ENCODE results near the gene STOML2. TPM values are rescaled to one million over a fixed set of nuclear protein-coding genes. Genes with fewer than 3 reads are reported as not detected.

Gene STOML2
- total and polyA plus RNA-seq, 4 donors, result 61.2 to 102 (median 76.2) TPM

- no peak for DNase-seq (ENCODE audit: low read depth in 4 of 6, low spot score in 6 of 6)
- Histone ChIP-seq H3K27me3 (ENCODE audit: control insufficient read depth, insufficient read depth, low read length) (no peaks in the 10 kb centered on the region), H3K9me3 (ENCODE audit: control insufficient read depth, insufficient read depth, low read length) (no peaks in the 10 kb centered on the region), H3K4me1 (ENCODE audit: control insufficient read depth, insufficient read depth, low read length) (peaks cover 13% of the 10 kb centered on the region), H3K4me3 (ENCODE audit: low read depth, low read length) (no peak overlapping the region), H3K36me3 (ENCODE audit: control insufficient read depth, insufficient read depth, low read length) (peaks cover 70% of the 10 kb centered on the region), H3K27ac (ENCODE audit: low read depth, low read length) (no peak overlapping the region)
- 97% methylated on average over 17 of the region's 17 CpGs for WGBS (ENCODE audit: insufficient coverage)
These were observed 11.4 kb downstream of the STOML2 start for GRCh38 chr9:35091536-35091935.

- H3K4me1 ChIP-seq (ENCODE audit: control insufficient read depth, insufficient read depth, low read length), result no peaks in the 10 kb centered on the region
- 91% methylated on average over 2 of the region's 2 CpGs for WGBS (ENCODE audit: insufficient coverage)
- no peak overlapping the region for H3K27ac ChIP-seq (ENCODE audit: low read depth, low read length)
- peaks cover 62% of the 10 kb centered on the region for H3K36me3 ChIP-seq (ENCODE audit: control insufficient read depth, insufficient read depth, low read length)
- H3K27me3 ChIP-seq (ENCODE audit: control insufficient read depth, insufficient read depth, low read length), result no peaks in the 10 kb centered on the region
- H3K9me3 ChIP-seq (ENCODE audit: control insufficient read depth, insufficient read depth, low read length), result no peaks in the 10 kb centered on the region
- no peak for DNase-seq (ENCODE audit: low read depth in 4 of 6, low spot score in 6 of 6)
- H3K4me3 ChIP-seq (ENCODE audit: low read depth, low read length), result no peak overlapping the region
These were observed 13.5 kb downstream of the STOML2 start for GRCh38 chr9:35089434-35089833.

- WGBS (ENCODE audit: insufficient coverage), result no CpG with 5 or more reads among the region's 2 CpGs
- H3K4me1 ChIP-seq (ENCODE audit: control insufficient read depth, insufficient read depth, low read length), result peaks cover 3% of the 10 kb centered on the region
- H3K9me3 ChIP-seq (ENCODE audit: control insufficient read depth, insufficient read depth, low read length), result no peaks in the 10 kb centered on the region
- no peak overlapping the region for H3K27ac ChIP-seq (ENCODE audit: low read depth, low read length)
- H3K4me3 ChIP-seq (ENCODE audit: low read depth, low read length), result no peak overlapping the region
- H3K27me3 ChIP-seq (ENCODE audit: control insufficient read depth, insufficient read depth, low read length), result no peaks in the 10 kb centered on the region
- DNase-seq (ENCODE audit: low read depth in 4 of 6, low spot score in 6 of 6), result no peak
- peaks cover 21% of the 10 kb centered on the region for H3K36me3 ChIP-seq (ENCODE audit: control insufficient read depth, insufficient read depth, low read length)
These were observed 17.9 kb downstream of the STOML2 start for GRCh38 chr9:35085078-35085477.

- H3K36me3 ChIP-seq (ENCODE audit: control insufficient read depth, insufficient read depth, low read length), result peaks cover 29% of the 10 kb centered on the region
- no peaks in the 10 kb centered on the region for H3K27me3 ChIP-seq (ENCODE audit: control insufficient read depth, insufficient read depth, low read length)
- no peaks in the 10 kb centered on the region for H3K9me3 ChIP-seq (ENCODE audit: control insufficient read depth, insufficient read depth, low read length)
- DNase-seq (ENCODE audit: low read depth in 4 of 6, low spot score in 6 of 6), result peak; percentile 81 to 97 (median 88)
- peak within 1 kb of the TSS; percentile 93 for H3K27ac ChIP-seq (ENCODE audit: low read depth, low read length)
- WGBS (ENCODE audit: insufficient coverage), result 0% methylated on average over 63 of the region's 67 CpGs
- peaks cover 22% of the 10 kb centered on the region for H3K4me1 ChIP-seq (ENCODE audit: control insufficient read depth, insufficient read depth, low read length)
- peak within 1 kb of the TSS; percentile 86 for H3K4me3 ChIP-seq (ENCODE audit: low read depth, low read length)
These were observed 23.2 kb downstream of the STOML2 start, which contains the start of gene FANCG for GRCh38 chr9:35079426-35080341. Gene FANCG, minus strand, starts transcription at chr9:35079942. Its CDS starts 418 bp downstream, at chr9:35079524.

GRCh38 chr9:35079041-35079425 lies 23.9 kb downstream of the STOML2 start:
- Histone ChIP-seq H3K27me3 (ENCODE audit: control insufficient read depth, insufficient read depth, low read length) (no peaks in the 10 kb centered on the region), H3K27ac (ENCODE audit: low read depth, low read length) (peak overlapping the region; percentile 93), H3K4me1 (ENCODE audit: control insufficient read depth, insufficient read depth, low read length) (peaks cover 22% of the 10 kb centered on the region), H3K9me3 (ENCODE audit: control insufficient read depth, insufficient read depth, low read length) (no peaks in the 10 kb centered on the region), H3K36me3 (ENCODE audit: control insufficient read depth, insufficient read depth, low read length) (peaks cover 35% of the 10 kb centered on the region), H3K4me3 (ENCODE audit: low read depth, low read length) (peak overlapping the region; percentile 86)
- DNase-seq (ENCODE audit: low read depth in 4 of 6, low spot score in 6 of 6), result peak in 1 of 6 donors; percentile 4
- WGBS (ENCODE audit: insufficient coverage), result 2% methylated on average over 7 of the region's 10 CpGs

- 79% methylated on average over 4 of the region's 4 CpGs for WGBS (ENCODE audit: insufficient coverage)
- no peak for DNase-seq (ENCODE audit: low read depth in 4 of 6, low spot score in 6 of 6)
- H3K4me3 ChIP-seq (ENCODE audit: low read depth, low read length), result peak overlapping the region; percentile 86
- H3K27ac ChIP-seq (ENCODE audit: low read depth, low read length), result no peak overlapping the region
- peaks cover 40% of the 10 kb centered on the region for H3K36me3 ChIP-seq (ENCODE audit: control insufficient read depth, insufficient read depth, low read length)
- no peaks in the 10 kb centered on the region for H3K27me3 ChIP-seq (ENCODE audit: control insufficient read depth, insufficient read depth, low read length)
- H3K9me3 ChIP-seq (ENCODE audit: control insufficient read depth, insufficient read depth, low read length), result no peaks in the 10 kb centered on the region
- H3K4me1 ChIP-seq (ENCODE audit: control insufficient read depth, insufficient read depth, low read length), result peaks cover 22% of the 10 kb centered on the region
These were observed 24.9 kb downstream of the STOML2 start for GRCh38 chr9:35078066-35078465.

GRCh38 chr9:35076848-35077247 lies 26.1 kb downstream of the STOML2 start:
- no peaks in the 10 kb centered on the region for H3K9me3 ChIP-seq (ENCODE audit: control insufficient read depth, insufficient read depth, low read length)
- H3K4me3 ChIP-seq (ENCODE audit: low read depth, low read length), result no peak overlapping the region
- no peaks in the 10 kb centered on the region for H3K27me3 ChIP-seq (ENCODE audit: control insufficient read depth, insufficient read depth, low read length)
- H3K4me1 ChIP-seq (ENCODE audit: control insufficient read depth, insufficient read depth, low read length), result peaks cover 22% of the 10 kb centered on the region
- no peak overlapping the region for H3K27ac ChIP-seq (ENCODE audit: low read depth, low read length)
- WGBS (ENCODE audit: insufficient coverage), result 94% methylated on average over 2 of the region's 4 CpGs
- peaks cover 40% of the 10 kb centered on the region for H3K36me3 ChIP-seq (ENCODE audit: control insufficient read depth, insufficient read depth, low read length)
- DNase-seq (ENCODE audit: low read depth in 4 of 6, low spot score in 6 of 6), result no peak

GRCh38 chr9:35075358-35075757 lies 27.6 kb downstream of the STOML2 start:
- H3K9me3 ChIP-seq (ENCODE audit: control insufficient read depth, insufficient read depth, low read length), result no peaks in the 10 kb centered on the region
- DNase-seq (ENCODE audit: low read depth in 4 of 6, low spot score in 6 of 6), result no peak
- no peak overlapping the region for H3K27ac ChIP-seq (ENCODE audit: low read depth, low read length)
- H3K4me3 ChIP-seq (ENCODE audit: low read depth, low read length), result no peak overlapping the region
- no peaks in the 10 kb centered on the region for H3K27me3 ChIP-seq (ENCODE audit: control insufficient read depth, insufficient read depth, low read length)
- peaks cover 25% of the 10 kb centered on the region for H3K4me1 ChIP-seq (ENCODE audit: control insufficient read depth, insufficient read depth, low read length)
- H3K36me3 ChIP-seq (ENCODE audit: control insufficient read depth, insufficient read depth, low read length), result peaks cover 41% of the 10 kb centered on the region
- WGBS (ENCODE audit: insufficient coverage), result 91% methylated on average over 3 of the region's 4 CpGs

GRCh38 chr9:35074791-35075190 lies 28.1 kb downstream of the STOML2 start:
- Histone ChIP-seq H3K4me1 (ENCODE audit: control insufficient read depth, insufficient read depth, low read length) (peaks cover 29% of the 10 kb centered on the region), H3K27ac (ENCODE audit: low read depth, low read length) (no peak overlapping the region), H3K36me3 (ENCODE audit: control insufficient read depth, insufficient read depth, low read length) (peaks cover 42% of the 10 kb centered on the region), H3K4me3 (ENCODE audit: low read depth, low read length) (no peak overlapping the region), H3K9me3 (ENCODE audit: control insufficient read depth, insufficient read depth, low read length) (no peaks in the 10 kb centered on the region), H3K27me3 (ENCODE audit: control insufficient read depth, insufficient read depth, low read length) (no peaks in the 10 kb centered on the region)
- no peak for DNase-seq (ENCODE audit: low read depth in 4 of 6, low spot score in 6 of 6)
- 93% methylated on average over 8 of the region's 8 CpGs for WGBS (ENCODE audit: insufficient coverage)

- Histone ChIP-seq H3K9me3 (ENCODE audit: control insufficient read depth, insufficient read depth, low read length) (no peaks in the 10 kb centered on the region), H3K4me1 (ENCODE audit: control insufficient read depth, insufficient read depth, low read length) (peaks cover 27% of the 10 kb centered on the region), H3K4me3 (ENCODE audit: low read depth, low read length) (no peak overlapping the region), H3K27me3 (ENCODE audit: control insufficient read depth, insufficient read depth, low read length) (no peaks in the 10 kb centered on the region), H3K36me3 (ENCODE audit: control insufficient read depth, insufficient read depth, low read length) (peaks cover 42% of the 10 kb centered on the region), H3K27ac (ENCODE audit: low read depth, low read length) (no peak overlapping the region)
- DNase-seq (ENCODE audit: low read depth in 4 of 6, low spot score in 6 of 6), result no peak
- WGBS (ENCODE audit: insufficient coverage), result 97% methylated on average over 6 of the region's 6 CpGs
These were observed 28.8 kb downstream of the STOML2 start for GRCh38 chr9:35074141-35074540.

Measured in spinal cord (tissue), 10 donors.